Endothelial cell of umbilical vein (primary cell): ENCODE data around the gene TP53. TPM values are rescaled to one million over a fixed set of nuclear protein-coding genes. Genes with fewer than 3 reads are reported as not detected.
A peak's percentile ranks its signal among the peaks of the same experiment; 100 is the strongest.

ENCODE experiments used
- BruUV-seq: library from RNA; stranded (reverse); fragments of 400-500 nt; replicated peaks from 2 replicates; lab custom pipeline; 2021; lab: Mats Ljungman, UMichigan
- CTCF ChIA-PET: fragments of 300-600, 350-600 bp; sonication (Branson Sonifier 250); formaldehyde crosslinking; loops from one replicate; lab custom pipeline; 2021; ENCODE audit warnings: antibody characterized with exemption, inconsistent platforms; lab: Charles Lee
- POLR2A ChIA-PET: fragments of 300-600, 350-600 bp; sonication (Branson Sonifier 250); formaldehyde crosslinking; loops from one replicate; lab custom pipeline; 2021; ENCODE audit warnings: antibody characterized with exemption, inconsistent platforms; lab: Charles Lee
- DNase-seq: peaks from one replicate; pipeline ENCODE4 v3.0.0-alpha.2; 2011; ENCODE audit warnings: low read depth, low spot score
- FAIRE-seq: peaks from 2 replicates; lab custom pipeline; 2011; peaks lifted over from hg19 to GRCh38; lab: Jason Lieb, UNC
- H2AFZ ChIP-seq: 2 replicates; pipeline ENCODE4 v1.6.0; 2012; ENCODE audit warnings: low read depth, low read length, control low read depth, inconsistent platforms
- H3K27ac ChIP-seq: 2 replicates; pipeline ENCODE4 v1.5.1; 2011; ENCODE audit warnings: low read depth, mild to moderate bottlenecking, control low read depth, low read length, moderate library complexity; ENCODE audit not compliant: insufficient read depth
- H3K27me3 ChIP-seq, 2 experiments: 2 replicates each; pipeline versions ENCODE4 v1.6.0 to v1.6.1; 2011; ENCODE audit warnings: low read length in 2 of 2, mixed read lengths in 1 of 2; ENCODE audit not compliant: control insufficient read depth in 2 of 2, insufficient read depth in 2 of 2
- H3K36me3 ChIP-seq, 2 experiments: 2 replicates in 1 of 2; 3 replicates in 1 of 2; pipeline ENCODE4 v1.5.1; 2011; ENCODE audit warnings: low read length in 2 of 2, mild to moderate bottlenecking in 1 of 2, moderate library complexity in 1 of 2; ENCODE audit not compliant: control insufficient read depth in 2 of 2, insufficient read depth in 2 of 2; ENCODE audit errors: extremely low read depth in 1 of 2
- H3K4me1 ChIP-seq: 3 replicates; pipeline ENCODE4 v1.5.1; 2011; ENCODE audit warnings: mild to moderate bottlenecking, low read length; ENCODE audit not compliant: control insufficient read depth, insufficient read depth; ENCODE audit errors: extremely low read depth
- H3K4me2 ChIP-seq: 2 replicates; pipeline ENCODE4 v1.6.1; 2011; ENCODE audit warnings: low read length, control low read depth, mixed read lengths; ENCODE audit not compliant: insufficient read depth
- H3K4me3 ChIP-seq, 3 experiments: fragments of 200-600 bp in 1 of 3; sonication (generic), shearing (Covaris generic) in 1 of 3; replicated peaks in 1 of 3; 2 replicates each; pipeline ENCODE4 v1.5.1; 2011 to 2016; ENCODE audit warnings: control low read depth in 3 of 3, low read length in 3 of 3, mild to moderate bottlenecking in 2 of 3, inconsistent platforms in 1 of 3, low read depth in 1 of 3, moderate library complexity in 1 of 3; ENCODE audit not compliant: insufficient read depth in 1 of 3
- H3K79me2 ChIP-seq: 2 replicates; pipeline ENCODE4 v1.6.0; 2012; ENCODE audit warnings: low read length, inconsistent platforms; ENCODE audit not compliant: control insufficient read depth, insufficient read depth
- H3K9ac ChIP-seq: replicated peaks from 2 replicates; pipeline ENCODE3; 2011; ENCODE audit warnings: low read length, control low read depth; ENCODE audit not compliant: insufficient read depth; ENCODE audit errors: extremely low read depth
- H3K9me1 ChIP-seq: replicated peaks from 3 replicates; pipeline ENCODE4 v1.6.0; 2011; ENCODE audit warnings: mild to moderate bottlenecking, low read length; ENCODE audit not compliant: control insufficient read depth, insufficient read depth; ENCODE audit errors: extremely low read depth
- H3K9me3 ChIP-seq: replicated peaks from 2 replicates; pipeline ENCODE4 v1.5.1; 2012; ENCODE audit warnings: low read length, inconsistent platforms; ENCODE audit not compliant: control insufficient read depth, insufficient read depth
- H4K20me1 ChIP-seq: replicated peaks from 2 replicates; pipeline ENCODE3; 2011; ENCODE audit warnings: mild to moderate bottlenecking, low read length; ENCODE audit not compliant: control insufficient read depth, insufficient read depth; ENCODE audit errors: extremely low read depth
- EZH2 ChIP-seq: IDR thresholded peaks from 2 replicates; pipeline ENCODE4 v1.6.1; 2012; ENCODE audit warnings: borderline replicate concordance, low read depth, mild to moderate bottlenecking, moderate library complexity, low read length, inconsistent platforms; ENCODE audit not compliant: severe bottlenecking
- FOS ChIP-seq: IDR thresholded peaks from 2 replicates; pipeline ENCODE4 v1.6.1; 2011; ENCODE audit warnings: mild to moderate bottlenecking, low read length, moderate library complexity, borderline replicate concordance; ENCODE audit not compliant: insufficient read depth
- GATA2 ChIP-seq: IDR thresholded peaks from 2 replicates; pipeline ENCODE4 v1.7.0; 2011; ENCODE audit warnings: low read depth, mild to moderate bottlenecking, moderate library complexity, mixed read lengths, low read length; ENCODE audit not compliant: insufficient read length, insufficient read depth
- JUN ChIP-seq: IDR thresholded peaks from 2 replicates; pipeline ENCODE4 v1.6.1; 2011; ENCODE audit warnings: borderline replicate concordance, low read depth; ENCODE audit not compliant: insufficient read length, insufficient read depth
- MYC ChIP-seq: IDR thresholded peaks from one replicate; pipeline ENCODE4 v1.6.1; 2011; ENCODE audit warnings: mild to moderate bottlenecking, low read depth, low read length
- POLR2A ChIP-seq: IDR thresholded peaks from 2 replicates; pipeline ENCODE4 v1.6.1; 2012; ENCODE audit warnings: low read depth, mild to moderate bottlenecking, control low read depth, low read length
- POLR2AphosphoS5 ChIP-seq: IDR thresholded peaks from 2 replicates; pipeline ENCODE4 v1.6.1; 2012; ENCODE audit warnings: low read depth, mild to moderate bottlenecking, control low read depth, low read length, moderate library complexity; ENCODE audit not compliant: insufficient read depth
- dilution Hi-C: fragments of 300-500 bp; cut with MboI; formaldehyde crosslinking; loops from one replicate; pipeline ENCODE4 v1.15.0; 2019; ENCODE audit warnings: low sequenced_read_pairs; ENCODE audit not compliant: extremely low pct_ligation_motif_present
- intact Hi-C: fragments of 100-400 bp; cut with micrococcal nuclease; formaldehyde crosslinking; loops from one replicate; pipeline ENCODE4 v1.10.0; 2022
- polyA plus RNA-seq, 4 experiments: library from polyadenylated mRNA; depleted of rRNA in 3 of 4; stranded (reverse) in 3 of 4; unstranded in 1 of 4; fragments of >200 nt; gene quantifications; 2 replicates each; pipeline versions ENCODE4 v1.2.1 to v1.2.3, GENCODE V29; 2011 to 2012; ENCODE audit warnings: missing spikeins in 1 of 4
- total RNA-seq: library from RNA; stranded (reverse); gene quantifications from 2 replicates; pipeline ENCODE4 v1.2.3, GENCODE V29; 2021
- TF ChIP-seq, protein P1 (sequence below), 2 donors: IDR thresholded peaks; 1 replicate in 1 of 2; 2 replicates in 1 of 2; pipeline ENCODE4 v1.5.1; 2011; ENCODE audit warnings: low read length in 2 of 2, mild to moderate bottlenecking in 2 of 2, moderate library complexity in 2 of 2, control low read depth in 1 of 2, inconsistent platforms in 1 of 2, low read depth in 1 of 2; ENCODE audit not compliant: insufficient read depth in 1 of 2; ENCODE audit errors: extremely low read depth in 1 of 2
- TF ChIP-seq, protein P2 (sequence below): IDR thresholded peaks from 2 replicates; pipeline ENCODE4 v1.6.1; 2011; ENCODE audit not compliant: insufficient read depth, insufficient read length

The TP53 gene
- total and polyA plus RNA-seq, 2 donors (not counting 3 experiments of a cell fraction or from before 2014, with no cell fraction given), result 82.1 to 138 TPM

DNA sequence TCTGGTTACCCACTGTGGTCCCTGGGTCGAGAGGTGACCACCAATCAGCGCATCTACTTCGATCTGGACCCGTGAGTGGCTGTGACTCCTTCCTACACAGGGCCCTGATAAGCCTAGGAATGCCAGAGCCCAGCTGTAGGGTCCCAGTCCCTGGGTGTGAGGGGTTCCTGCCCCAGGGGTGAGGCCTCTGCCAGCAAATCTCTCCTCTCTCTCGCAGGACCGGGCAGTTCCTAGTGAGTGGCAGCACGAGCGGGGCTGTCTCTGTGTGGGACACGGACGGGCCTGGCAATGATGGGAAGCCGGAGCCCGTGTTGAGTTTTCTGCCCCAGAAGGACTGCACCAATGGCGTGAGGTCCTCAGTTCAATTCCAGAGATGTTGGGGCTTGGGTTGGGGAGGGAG, 15.5 kb upstream of the TP53 start:
- BruUV-seq, result TSS peak; percentile 39

More for the DNA sequence above, 15.5 kb upstream of the TP53 start:
- no peaks in the 10 kb centered on the region for H3K9me1 ChIP-seq
- intact Hi-C loops, result no loop called here
- H3K79me2 ChIP-seq, result no peaks in the 10 kb centered on the region
- ChIA-PET POLR2A (interaction anchor here (0.7 kb wide), 1 partner anchor 37 kb away, joined by 4 read pairs; no protein-coding TSS in a partner anchor), CTCF (interaction anchor here (0.6 to 5.1 kb wide), 2 partner anchors 13 to 657 kb away, joined by 3 to 45 read pairs; partner anchors contain the start of gene DNAH2)
- no peaks in the 10 kb centered on the region for H3K9me3 ChIP-seq
- peaks cover 0 to 8% of the 10 kb centered on the region in 2 experiments for H3K36me3 ChIP-seq
- peaks cover 3% of the 10 kb centered on the region for H3K4me1 ChIP-seq
- H3K9ac ChIP-seq, result no peak overlapping the region
- peaks cover 33 to 35% of the 10 kb centered on the region in 2 experiments for H3K27me3 ChIP-seq
- no peaks in the 10 kb centered on the region for H4K20me1 ChIP-seq
- H3K4me3 ChIP-seq, result no peak overlapping the region
- H3K27ac ChIP-seq, result no peak overlapping the region
- H3K4me2 ChIP-seq, result no peak overlapping the region
- no peak overlapping the region for H2AFZ ChIP-seq
- DNase-seq (no peak), FAIRE-seq (no peak)
- no peak for TF ChIP-seq EZH2
- TF ChIP-seq, protein P1, sequence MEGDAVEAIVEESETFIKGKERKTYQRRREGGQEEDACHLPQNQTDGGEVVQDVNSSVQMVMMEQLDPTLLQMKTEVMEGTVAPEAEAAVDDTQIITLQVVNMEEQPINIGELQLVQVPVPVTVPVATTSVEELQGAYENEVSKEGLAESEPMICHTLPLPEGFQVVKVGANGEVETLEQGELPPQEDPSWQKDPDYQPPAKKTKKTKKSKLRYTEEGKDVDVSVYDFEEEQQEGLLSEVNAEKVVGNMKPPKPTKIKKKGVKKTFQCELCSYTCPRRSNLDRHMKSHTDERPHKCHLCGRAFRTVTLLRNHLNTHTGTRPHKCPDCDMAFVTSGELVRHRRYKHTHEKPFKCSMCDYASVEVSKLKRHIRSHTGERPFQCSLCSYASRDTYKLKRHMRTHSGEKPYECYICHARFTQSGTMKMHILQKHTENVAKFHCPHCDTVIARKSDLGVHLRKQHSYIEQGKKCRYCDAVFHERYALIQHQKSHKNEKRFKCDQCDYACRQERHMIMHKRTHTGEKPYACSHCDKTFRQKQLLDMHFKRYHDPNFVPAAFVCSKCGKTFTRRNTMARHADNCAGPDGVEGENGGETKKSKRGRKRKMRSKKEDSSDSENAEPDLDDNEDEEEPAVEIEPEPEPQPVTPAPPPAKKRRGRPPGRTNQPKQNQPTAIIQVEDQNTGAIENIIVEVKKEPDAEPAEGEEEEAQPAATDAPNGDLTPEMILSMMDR (IDR thresholded peaks at IDR 0.05; ENCODE audit: extremely low read depth in 1 of 2, insufficient read depth in 1 of 2, low read depth in 1 of 2, low read length in 2 of 2), result no peak
- TF ChIP-seq GATA2, result no peak
- no peak for TF ChIP-seq JUN
- no peak for TF ChIP-seq FOS
- TF ChIP-seq POLR2A, result no peak
- TF ChIP-seq POLR2AphosphoS5, result no peak
- TF ChIP-seq, protein P2, sequence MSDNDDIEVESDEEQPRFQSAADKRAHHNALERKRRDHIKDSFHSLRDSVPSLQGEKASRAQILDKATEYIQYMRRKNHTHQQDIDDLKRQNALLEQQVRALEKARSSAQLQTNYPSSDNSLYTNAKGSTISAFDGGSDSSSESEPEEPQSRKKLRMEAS, result no peak
- no peak for TF ChIP-seq MYC
- dilution Hi-C loops, result no loop called here
